ENCODE data around the gene IMPDH1.

The IMPDH1 gene

GRCh38 chr7:128359939-128360338 is 49.8 kb downstream of the IMPDH1 start:
- Histone ChIP-seq H3K4me3 (ENCODE audit: low read depth, low read length, poor library complexity, severe bottlenecking) (no peak overlapping the region), H3K9ac (ENCODE audit: low read length) (no peak overlapping the region), H3F3A (ENCODE audit: insufficient read depth, low read length) (no peaks in the 10 kb centered on the region), H2AFZ (ENCODE audit: low read length) (no peak overlapping the region), H3K4me2 (ENCODE audit: low read length) (no peak overlapping the region), H3K36me3 (ENCODE audit: insufficient read depth, low read length) (no peaks in the 10 kb centered on the region), H3K9me3 (ENCODE audit: low read length) (no peaks in the 10 kb centered on the region), H3K27ac (ENCODE audit: low read depth, low read length, poor library complexity, severe bottlenecking) (no peak overlapping the region), H3K79me2 (ENCODE audit: insufficient read depth, low read length) (no peaks in the 10 kb centered on the region), H3K27me3 (ENCODE audit: insufficient read depth, low read length) (peaks cover 14% of the 10 kb centered on the region; the same call in 1 of the 2 replicates), H3K4me1 (ENCODE audit: insufficient read depth, low read length, severe bottlenecking) (peaks cover 7% of the 10 kb centered on the region), H3K9me2 (ENCODE audit: low read depth, low read length) (no peaks in the 10 kb centered on the region), H4K20me1 (ENCODE audit: insufficient read depth, low read length) (no peaks in the 10 kb centered on the region)
- no peak for TF ChIP-seq EZH2 (IDR thresholded peaks at IDR 0.05; ENCODE audit: borderline replicate concordance, low read length)
- TF ChIP-seq CTCF (IDR thresholded peaks at IDR 0.05; ENCODE audit: low read length) = no peak

- no peak overlapping the region for H3K4me2 ChIP-seq (ENCODE audit: low read length)
- H3K4me3 ChIP-seq (ENCODE audit: low read depth, low read length, poor library complexity, severe bottlenecking) = no peak overlapping the region
- H3K27ac ChIP-seq (ENCODE audit: low read depth, low read length, poor library complexity, severe bottlenecking) = no peak overlapping the region
- H3F3A ChIP-seq (ENCODE audit: insufficient read depth, low read length) = no peaks in the 10 kb centered on the region
- H3K9ac ChIP-seq (ENCODE audit: low read length) = no peak overlapping the region
- no peak overlapping the region for H2AFZ ChIP-seq (ENCODE audit: low read length)
- no peaks in the 10 kb centered on the region for H3K9me2 ChIP-seq (ENCODE audit: low read depth, low read length)
- H3K9me3 ChIP-seq (ENCODE audit: low read length) = no peaks in the 10 kb centered on the region
- peaks cover 14% of the 10 kb centered on the region; the same call in 1 of the 2 replicates for H3K27me3 ChIP-seq (ENCODE audit: insufficient read depth, low read length)
- no peaks in the 10 kb centered on the region for H3K79me2 ChIP-seq (ENCODE audit: insufficient read depth, low read length)
- H3K4me1 ChIP-seq (ENCODE audit: insufficient read depth, low read length, severe bottlenecking) = peaks cover 7% of the 10 kb centered on the region
- TF ChIP-seq EZH2 (IDR thresholded peaks at IDR 0.05; ENCODE audit: borderline replicate concordance, low read length) (no peak), CTCF (IDR thresholded peaks at IDR 0.05; ENCODE audit: low read length) (no peak)
- H4K20me1 ChIP-seq (ENCODE audit: insufficient read depth, low read length) = no peaks in the 10 kb centered on the region
- no peaks in the 10 kb centered on the region for H3K36me3 ChIP-seq (ENCODE audit: insufficient read depth, low read length)
These were observed 50.4 kb downstream of the IMPDH1 start for GRCh38 chr7:128359336-128359735.

- no peak overlapping the region for H3K9ac ChIP-seq (ENCODE audit: low read length)
- no peak overlapping the region for H2AFZ ChIP-seq (ENCODE audit: low read length)
- no peaks in the 10 kb centered on the region for H3K79me2 ChIP-seq (ENCODE audit: insufficient read depth, low read length)
- no peak overlapping the region for H3K4me2 ChIP-seq (ENCODE audit: low read length)
- no peaks in the 10 kb centered on the region for H3K9me3 ChIP-seq (ENCODE audit: low read length)
- H3K4me3 ChIP-seq (ENCODE audit: low read depth, low read length, poor library complexity, severe bottlenecking) = no peak overlapping the region
- H3F3A ChIP-seq (ENCODE audit: insufficient read depth, low read length) = no peaks in the 10 kb centered on the region
- TF ChIP-seq CTCF (IDR thresholded peaks at IDR 0.05; ENCODE audit: low read length) = no peak
- no peak for TF ChIP-seq EZH2 (IDR thresholded peaks at IDR 0.05; ENCODE audit: borderline replicate concordance, low read length)
- H4K20me1 ChIP-seq (ENCODE audit: insufficient read depth, low read length) = no peaks in the 10 kb centered on the region
- H3K9me2 ChIP-seq (ENCODE audit: low read depth, low read length) = no peaks in the 10 kb centered on the region
- H3K36me3 ChIP-seq (ENCODE audit: insufficient read depth, low read length) = no peaks in the 10 kb centered on the region
- peaks cover 7% of the 10 kb centered on the region for H3K4me1 ChIP-seq (ENCODE audit: insufficient read depth, low read length, severe bottlenecking)
- H3K27ac ChIP-seq (ENCODE audit: low read depth, low read length, poor library complexity, severe bottlenecking) = no peak overlapping the region
- peaks cover 19% of the 10 kb centered on the region for H3K27me3 ChIP-seq (ENCODE audit: insufficient read depth, low read length)
These were observed 51.5 kb downstream of the IMPDH1 start for GRCh38 chr7:128358233-128358632.

All from OCI-LY1 (cell line).